ENCODE data around the gene WDFY4.

The WDFY4 gene

GRCh38 chr10:48697091-48697490 lies 12.4 kb downstream of the WDFY4 start:
- Histone ChIP-seq H3K4me3 (ENCODE audit: severe bottlenecking) (no peak overlapping the region), H3K36me3 (ENCODE audit: low read depth) (no peaks in the 10 kb centered on the region), H3K27me3 (ENCODE audit: insufficient read depth, poor library complexity, severe bottlenecking) (peaks cover under 1% of the 10 kb centered on the region), H3K4me1 (ENCODE audit: insufficient read depth, poor library complexity, severe bottlenecking) (no peaks in the 10 kb centered on the region), H3K27ac (ENCODE audit: poor library complexity, severe bottlenecking) (no peak overlapping the region), H3K9me3 (ENCODE audit: severe bottlenecking) (no peaks in the 10 kb centered on the region)
- DNase-seq (ENCODE audit: low spot score) (no peak), ATAC-seq (ENCODE audit: low read depth) (no peak)
- no peak for TF ChIP-seq CTCF (IDR thresholded peaks at IDR 0.05; ENCODE audit: poor library complexity, severe bottlenecking)

GRCh38 chr10:48697821-48698764 lies 13.4 kb downstream of the WDFY4 start:
- no peaks in the 10 kb centered on the region for H3K36me3 ChIP-seq (ENCODE audit: low read depth)
- peaks cover 3% of the 10 kb centered on the region for H3K27me3 ChIP-seq (ENCODE audit: insufficient read depth, poor library complexity, severe bottlenecking)
- no peak overlapping the region for H3K27ac ChIP-seq (ENCODE audit: poor library complexity, severe bottlenecking)
- H3K9me3 ChIP-seq (ENCODE audit: severe bottlenecking) = no peaks in the 10 kb centered on the region
- no peaks in the 10 kb centered on the region for H3K4me1 ChIP-seq (ENCODE audit: insufficient read depth, poor library complexity, severe bottlenecking)
- DNase-seq (ENCODE audit: low spot score) (no peak), ATAC-seq (ENCODE audit: low read depth) (no peak)
- no peak overlapping the region for H3K4me3 ChIP-seq (ENCODE audit: severe bottlenecking)
- no peak for TF ChIP-seq CTCF (IDR thresholded peaks at IDR 0.05; ENCODE audit: poor library complexity, severe bottlenecking)

DNA sequence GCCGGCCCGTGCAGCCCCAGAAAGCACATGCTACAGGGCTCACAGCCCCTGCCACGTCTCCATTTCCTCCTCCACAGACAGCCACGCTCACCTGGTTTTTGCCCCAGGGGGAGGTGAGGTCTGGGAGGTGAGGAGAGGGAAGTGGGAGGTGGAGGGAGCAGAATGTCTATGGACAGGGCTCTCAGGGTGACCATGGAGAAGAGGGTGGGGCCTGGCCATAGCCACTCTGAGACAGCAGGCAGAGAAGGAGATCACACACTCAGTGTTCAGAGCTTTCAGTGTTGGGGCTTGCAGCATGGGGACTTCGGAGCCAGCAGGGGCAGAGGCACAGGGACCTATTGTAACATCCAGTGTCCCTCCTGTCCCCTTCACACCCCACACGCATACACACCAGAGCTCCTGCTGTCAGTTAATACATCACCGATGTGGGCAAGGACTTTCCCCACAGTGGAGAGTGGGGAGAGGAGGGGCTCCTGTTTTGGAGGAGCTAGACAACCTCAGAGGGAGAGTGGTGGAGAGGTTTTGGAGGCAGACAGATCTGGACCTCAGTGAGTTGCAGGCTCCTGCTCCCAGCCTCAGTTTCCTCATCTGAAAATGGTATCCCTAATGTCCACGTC lies 14.4 kb downstream of the WDFY4 start:
- Histone ChIP-seq H3K27ac (ENCODE audit: poor library complexity, severe bottlenecking) (no peak overlapping the region), H3K27me3 (ENCODE audit: insufficient read depth, poor library complexity, severe bottlenecking) (peaks cover 3% of the 10 kb centered on the region), H3K4me1 (ENCODE audit: insufficient read depth, poor library complexity, severe bottlenecking) (no peaks in the 10 kb centered on the region), H3K9me3 (ENCODE audit: severe bottlenecking) (no peaks in the 10 kb centered on the region), H3K4me3 (ENCODE audit: severe bottlenecking) (no peak overlapping the region), H3K36me3 (ENCODE audit: low read depth) (no peaks in the 10 kb centered on the region)
- DNase-seq (ENCODE audit: low spot score) = no peak
- TF ChIP-seq CTCF (IDR thresholded peaks at IDR 0.05; ENCODE audit: poor library complexity, severe bottlenecking) = no peak
- ATAC-seq (ENCODE audit: low read depth) = no peak

DNA sequence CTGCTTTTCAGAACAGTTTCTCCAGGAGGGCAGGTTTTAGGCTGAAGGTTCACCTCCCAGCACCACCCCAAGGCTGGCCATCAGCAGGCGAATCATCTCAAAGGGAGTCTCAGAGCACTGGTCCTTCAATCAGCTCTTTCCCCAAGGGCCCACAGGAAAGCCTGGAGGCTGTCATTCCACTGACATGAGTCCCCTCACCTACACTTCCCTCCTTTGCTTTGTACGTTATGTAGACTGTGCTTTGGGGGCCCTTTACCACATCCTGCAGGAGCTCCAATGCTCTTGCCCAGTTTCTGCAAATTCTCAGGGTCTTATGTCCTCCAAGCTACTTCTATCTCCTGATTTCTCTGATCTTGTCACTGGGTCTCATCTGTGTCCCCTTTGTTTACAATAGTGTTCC lies 15.4 kb downstream of the WDFY4 start:
- no peak for TF ChIP-seq CTCF (IDR thresholded peaks at IDR 0.05; ENCODE audit: poor library complexity, severe bottlenecking)
- H3K27ac ChIP-seq (ENCODE audit: poor library complexity, severe bottlenecking) = no peak overlapping the region
- no peaks in the 10 kb centered on the region for H3K36me3 ChIP-seq (ENCODE audit: low read depth)

More for the DNA sequence above, 15.4 kb downstream of the WDFY4 start:
- DNase-seq (ENCODE audit: low spot score) (no peak), ATAC-seq (ENCODE audit: low read depth) (no peak)
- Histone ChIP-seq H3K4me3 (ENCODE audit: severe bottlenecking) (no peak overlapping the region), H3K4me1 (ENCODE audit: insufficient read depth, poor library complexity, severe bottlenecking) (no peaks in the 10 kb centered on the region), H3K27me3 (ENCODE audit: insufficient read depth, poor library complexity, severe bottlenecking) (peaks cover 3% of the 10 kb centered on the region), H3K9me3 (ENCODE audit: severe bottlenecking) (no peaks in the 10 kb centered on the region)
